NCI-H2171 treated with DMSO at 0.1 percent for 48 hours (cell line): ENCODE results near the gene POM121C.
A peak's percentile ranks its signal among the peaks of the same experiment; 100 is the strongest.
"Not testable (repeated sequence)": the region's sequence is repeated elsewhere in the genome, so short reads cannot be mapped to it uniquely, and the experiment has no call there.

ENCODE experiments used
- DNase-seq: peaks from one replicate; lab custom pipeline; 2025; lab: John Stamatoyannopoulos, UW

The POM121C gene

GRCh38 chr7:75485979-75486643, at the start of gene POM121C:
POM121C (minus strand) TSS chr7:75486299; CDS start chr7:75441496, 44,803 bp downstream.
- DNase-seq = peak; percentile 86

- no peak for DNase-seq
Observed at GRCh38 chr7:75534727-75535307, 48.7 kb upstream of the POM121C start.

- DNase-seq = no peak
Observed at GRCh38 chr7:75533926-75534325, 47.8 kb upstream of the POM121C start.

GRCh38 chr7:75532639-75533038, 46.5 kb upstream of the POM121C start:
- no peak for DNase-seq

GRCh38 chr7:75531359-75531821, 45.3 kb upstream of the POM121C start:
- no peak for DNase-seq

- DNase-seq = not testable (repeated sequence)
Observed at GRCh38 chr7:75527224-75527722, 41.2 kb upstream of the POM121C start.

GRCh38 chr7:75521727-75522126, 35.6 kb upstream of the POM121C start:
- not testable (repeated sequence) for DNase-seq

GRCh38 chr7:75518842-75519241, 32.7 kb upstream of the POM121C start:
- not testable (repeated sequence) for DNase-seq

GRCh38 chr7:75509033-75509432, 22.9 kb upstream of the POM121C start:
- not testable (repeated sequence) for DNase-seq

- DNase-seq = not testable (repeated sequence)
Observed at GRCh38 chr7:75492020-75492419, 5.9 kb upstream of the POM121C start, which contains the start of gene SPDYE5. SPDYE5 (plus strand) TSS chr7:75492320; CDS start chr7:75494048, 1,728 bp downstream.

- DNase-seq = not testable (repeated sequence)
Observed at GRCh38 chr7:75485355-75485978, 632 bp downstream of the POM121C start.

- not testable (repeated sequence) for DNase-seq
Observed at GRCh38 chr7:75480313-75480712, 5.8 kb downstream of the POM121C start.

- not testable (repeated sequence) for DNase-seq
Observed at GRCh38 chr7:75477457-75477856, 8.6 kb downstream of the POM121C start.

- DNase-seq = not testable (repeated sequence)
Observed at GRCh38 chr7:75470166-75470565, 15.9 kb downstream of the POM121C start.

- DNase-seq = not testable (repeated sequence)
Observed at GRCh38 chr7:75460541-75460940, 25.6 kb downstream of the POM121C start.

- not testable (repeated sequence) for DNase-seq
Observed at GRCh38 chr7:75458034-75458433, 28.1 kb downstream of the POM121C start.

GRCh38 chr7:75456403-75456802, 29.7 kb downstream of the POM121C start:
- DNase-seq = not testable (repeated sequence)

GRCh38 chr7:75452494-75452955, 33.6 kb downstream of the POM121C start:
- DNase-seq = not testable (repeated sequence)

- not testable (repeated sequence) for DNase-seq
Observed at GRCh38 chr7:75449946-75450345, 36.2 kb downstream of the POM121C start.

GRCh38 chr7:75442465-75443111, 43.5 kb downstream of the POM121C start:
- DNase-seq = peak; percentile 32

- DNase-seq = not testable (repeated sequence)
Observed at GRCh38 chr7:75442101-75442464, 44.0 kb downstream of the POM121C start.

- DNase-seq = not testable (repeated sequence)
Observed at GRCh38 chr7:75439000-75439399, 47.1 kb downstream of the POM121C start.
